A673 (cell line): Measurements from ENCODE around the gene GAS2L2. TPM values are rescaled to one million over a fixed set of nuclear protein-coding genes. Genes with fewer than 3 reads are reported as not detected.

Experiments
- BruUV-seq: library from RNA; stranded (reverse); fragments of 400-500 nt; replicated peaks from 2 replicates; lab custom pipeline; 2021; lab: Mats Ljungman, UMichigan
- CTCF ChIA-PET: fragments of 300-600 bp; sonication (Branson Sonifier 250); formaldehyde crosslinking; loops from one replicate; lab custom pipeline; 2022; ENCODE audit warnings: antibody characterized with exemption; lab: Charles Lee
- POLR2A ChIA-PET: fragments of 300-600 bp; sonication (Branson Sonifier 250); formaldehyde crosslinking; loops from one replicate; lab custom pipeline; 2022; ENCODE audit warnings: antibody characterized with exemption; ENCODE audit not compliant: low non-redundant PET; lab: Charles Lee
- DNase-seq: peaks from one replicate; pipeline ENCODE4 v3.0.0-alpha.2; 2015; ENCODE audit warnings: low spot score
- H3K27ac ChIP-seq: fragments of 200-600 bp; sonication (generic); 2 replicates; pipeline ENCODE4 v1.5.1; 2016; ENCODE audit warnings: mixed run types, low read depth, mild to moderate bottlenecking, mixed read lengths, antibody characterized with exemption, low read length; ENCODE audit not compliant: poor library complexity, severe bottlenecking
- H3K27me3 ChIP-seq: fragments of 200-600 bp; sonication (generic); replicated peaks from 2 replicates; pipeline ENCODE4 v1.6.1; 2017; ENCODE audit warnings: mixed run types, low read depth, mild to moderate bottlenecking, mixed read lengths, antibody characterized with exemption, low read length; ENCODE audit not compliant: insufficient read depth, poor library complexity
- H3K36me3 ChIP-seq: fragments of 200-600 bp; sonication (generic); 2 replicates; pipeline ENCODE4 v1.6.1; 2016; ENCODE audit warnings: mixed run types, mild to moderate bottlenecking, mixed read lengths, antibody characterized with exemption, low read length; ENCODE audit not compliant: insufficient read depth, poor library complexity, severe bottlenecking
- H3K4me1 ChIP-seq: fragments of 200-600 bp; sonication (generic); 2 replicates; pipeline ENCODE4 v1.6.1; 2017; ENCODE audit warnings: mixed run types, mild to moderate bottlenecking, mixed read lengths, antibody characterized with exemption, low read length; ENCODE audit not compliant: insufficient read depth, poor library complexity, severe bottlenecking
- H3K4me3 ChIP-seq: fragments of 200-600 bp; sonication (generic); 2 replicates; pipeline ENCODE4 v1.5.1; 2016; ENCODE audit warnings: low read depth, mixed run types, mild to moderate bottlenecking, mixed read lengths, low read length; ENCODE audit not compliant: poor library complexity, severe bottlenecking
- H3K9me3 ChIP-seq: fragments of 200-600 bp; sonication (generic); 2 replicates; pipeline ENCODE4 v1.6.1; 2016; ENCODE audit warnings: mixed run types, low read depth, mild to moderate bottlenecking, mixed read lengths, antibody characterized with exemption, low read length; ENCODE audit not compliant: poor library complexity, severe bottlenecking
- CTCF ChIP-seq: fragments of 300-800, 200-600 bp; sonication (generic); conservative IDR thresholded peaks from 2 replicates; pipeline ENCODE4 v1.5.1; 2017; ENCODE audit warnings: low read depth, mild to moderate bottlenecking, antibody characterized with exemption, low read length, moderate library complexity, mixed read lengths
- EZH2 ChIP-seq: fragments of 200-600 bp; sonication (generic); IDR thresholded peaks from 2 replicates; pipeline ENCODE4 v1.6.1; 2017; ENCODE audit warnings: borderline replicate concordance, low read depth, mild to moderate bottlenecking, mixed read lengths, antibody characterized with exemption, low read length; ENCODE audit not compliant: poor library complexity, severe bottlenecking
- intact Hi-C: fragments of 100-400 bp; cut with micrococcal nuclease; formaldehyde crosslinking; loops from one replicate; pipeline ENCODE4 v1.10.0; 2022; ENCODE audit not compliant: unreplicated experiment
- total RNA-seq: library from RNA; stranded (reverse); gene quantifications from 2 replicates; pipeline ENCODE4 v1.2.3, GENCODE V29; 2021

GAS2L2 gene
- total RNA-seq, 1 experiment from 2014 or later = not detected

- ChIA-PET POLR2A (no interaction called here), CTCF (interaction anchor here (1.6 kb wide), 1 partner anchor 137 kb away, joined by 4 read pairs; no protein-coding TSS in a partner anchor)
- no peaks in the 10 kb centered on the region for H3K9me3 ChIP-seq
- no peak for DNase-seq
- no TSS peak for BruUV-seq
- intact Hi-C loops = loop anchor here (5.0 to 10.0 kb wide), 3 partner anchors 206 to 576 kb away; no protein-coding TSS in a partner anchor
- TF ChIP-seq EZH2 = no peak
- TF ChIP-seq CTCF = no peak
- H3K4me1 ChIP-seq = no peaks in the 10 kb centered on the region
- no peaks in the 10 kb centered on the region for H3K36me3 ChIP-seq
- H3K27ac ChIP-seq = no peak overlapping the region
- no peak overlapping the region for H3K4me3 ChIP-seq
- no peaks in the 10 kb centered on the region for H3K27me3 ChIP-seq
These were observed 4.6 kb downstream of the GAS2L2 start for GRCh38 chr17:35748341-35748841.

- Histone ChIP-seq H3K27me3 (no peaks in the 10 kb centered on the region), H3K9me3 (no peaks in the 10 kb centered on the region), H3K4me3 (no peak overlapping the region), H3K4me1 (no peaks in the 10 kb centered on the region), H3K36me3 (no peaks in the 10 kb centered on the region), H3K27ac (no peak overlapping the region)
- intact Hi-C loops = loop anchor here (2.0 to 10.0 kb wide), 4 partner anchors 135 to 575 kb away; no protein-coding TSS in a partner anchor
- no TSS peak for BruUV-seq
- ChIA-PET CTCF (interaction anchor here (0.5 to 1.6 kb wide), 3 partner anchors 39 to 136 kb away, joined by 4 to 17 read pairs (median 9); no protein-coding TSS in a partner anchor), POLR2A (interaction anchor here (0.6 kb wide), 1 partner anchor 11 kb away, joined by 4 read pairs; no protein-coding TSS in a partner anchor)
- peak; percentile 67 for DNase-seq
- TF ChIP-seq EZH2 (no peak), CTCF (peak; percentile 68)
These were observed 5.5 kb downstream of the GAS2L2 start for GRCh38 chr17:35747540-35748017.

- TF ChIP-seq CTCF (no peak), EZH2 (no peak)
These were observed 7.2 kb downstream of the GAS2L2 start for GRCh38 chr17:35745749-35746320.

More at GRCh38 chr17:35745749-35746320, 7.2 kb downstream of the GAS2L2 start:
- ChIA-PET POLR2A (no interaction called here), CTCF (no interaction called here)
- intact Hi-C loops = loop anchor here (2.0 to 10.0 kb wide), 4 partner anchors 133 to 574 kb away; no protein-coding TSS in a partner anchor
- Histone ChIP-seq H3K36me3 (no peaks in the 10 kb centered on the region), H3K4me1 (no peaks in the 10 kb centered on the region), H3K27me3 (no peaks in the 10 kb centered on the region), H3K4me3 (no peak overlapping the region), H3K9me3 (no peaks in the 10 kb centered on the region), H3K27ac (no peak overlapping the region)
- no peak for DNase-seq
- no TSS peak for BruUV-seq
